HFF-Myc (cell line): ENCODE measurements around the gene OPCML.

Source experiments
- DNase-seq: peaks from one replicate; pipeline ENCODE4 v3.0.0-alpha.2; 2011; ENCODE audit warnings: low read depth; ENCODE audit errors: extremely low read depth
- H3K4me3 ChIP-seq: replicated peaks from 2 replicates; pipeline ENCODE4 v1.5.1; 2011; ENCODE audit warnings: low read depth, mild to moderate bottlenecking, control low read depth, low read length
- CTCF ChIP-seq: IDR thresholded peaks from 2 replicates; pipeline ENCODE4 v1.5.1; 2012; ENCODE audit warnings: mild to moderate bottlenecking, low read depth, low read length, control low read depth; ENCODE audit errors: missing control alignments

Gene OPCML

GRCh38 chr11:132632641-132633124, 899.6 kb downstream of the OPCML start:
- no peak overlapping the region for H3K4me3 ChIP-seq
- TF ChIP-seq CTCF, result no peak
- peak; percentile 89 for DNase-seq

GRCh38 chr11:132631989-132632388, 900.3 kb downstream of the OPCML start:
- DNase-seq, result no peak
- no peak overlapping the region for H3K4me3 ChIP-seq
- no peak for TF ChIP-seq CTCF

GRCh38 chr11:132627981-132628380, 904.3 kb downstream of the OPCML start:
- no peak for DNase-seq
- no peak overlapping the region for H3K4me3 ChIP-seq
- TF ChIP-seq CTCF, result no peak

GRCh38 chr11:132626446-132626845, 905.9 kb downstream of the OPCML start:
- no peak for DNase-seq
- no peak for TF ChIP-seq CTCF
- no peak overlapping the region for H3K4me3 ChIP-seq

- no peak overlapping the region for H3K4me3 ChIP-seq
- DNase-seq, result no peak
- no peak for TF ChIP-seq CTCF
Measured at GRCh38 chr11:132623511-132623910, 908.8 kb downstream of the OPCML start.

- no peak for TF ChIP-seq CTCF
- H3K4me3 ChIP-seq, result no peak overlapping the region
- no peak for DNase-seq
Measured at GRCh38 chr11:132621976-132622580, 910.2 kb downstream of the OPCML start.

- TF ChIP-seq CTCF, result no peak
- no peak for DNase-seq
- no peak overlapping the region for H3K4me3 ChIP-seq
Measured at GRCh38 chr11:132620423-132620822, 911.9 kb downstream of the OPCML start.
